HG02938 (cell line): ENCODE data around the gene EIF2D.

ENCODE experiments used
- ATAC-seq: cut with Tn5 transposase; IDR thresholded peaks from one replicate; pipeline ENCODE4 v1.9.1; 2021; ENCODE audit warnings: mild to moderate bottlenecking, moderate library complexity; ENCODE audit not compliant: unreplicated experiment

EIF2D gene

DNA sequence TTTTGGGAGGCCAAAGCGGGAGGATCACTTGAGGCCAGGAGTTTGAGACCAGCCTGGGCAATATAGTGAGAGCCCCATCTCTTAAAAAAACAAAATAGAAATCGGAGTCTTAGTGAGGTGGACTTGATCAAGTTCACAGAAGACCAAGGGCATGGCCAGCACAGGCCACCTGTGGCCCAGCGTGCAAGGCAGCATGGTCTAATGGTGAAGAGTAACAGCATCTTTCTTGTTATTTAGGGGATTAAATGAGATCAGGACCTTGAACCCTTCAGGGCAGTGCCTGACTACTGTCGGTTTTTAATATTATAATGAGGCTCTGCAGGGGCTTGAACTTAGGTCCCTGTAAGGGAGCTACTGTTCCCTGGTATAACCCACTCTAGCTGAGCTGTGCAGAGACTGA is 38.5 kb downstream of the EIF2D start:
- no peak for ATAC-seq

DNA sequence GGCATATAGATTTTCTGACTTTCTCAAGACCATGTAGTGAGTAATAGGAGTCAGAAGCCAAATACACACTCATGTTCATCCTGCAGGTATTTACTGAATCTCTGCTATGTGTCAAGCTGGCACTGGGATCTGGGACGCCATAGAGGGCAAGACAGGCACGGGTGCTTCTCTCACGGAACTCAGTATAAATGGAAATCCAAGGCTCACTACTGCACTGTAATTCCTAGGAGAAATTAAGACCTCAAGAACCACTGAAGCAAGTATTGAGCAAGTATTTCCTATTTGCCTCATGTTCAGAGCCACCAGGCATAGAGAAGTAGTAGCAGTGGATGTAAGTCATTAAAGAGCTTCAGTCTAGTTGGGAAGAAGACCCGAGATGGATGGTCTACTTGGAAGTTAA is 38.9 kb downstream of the EIF2D start:
- ATAC-seq: no peak

DNA sequence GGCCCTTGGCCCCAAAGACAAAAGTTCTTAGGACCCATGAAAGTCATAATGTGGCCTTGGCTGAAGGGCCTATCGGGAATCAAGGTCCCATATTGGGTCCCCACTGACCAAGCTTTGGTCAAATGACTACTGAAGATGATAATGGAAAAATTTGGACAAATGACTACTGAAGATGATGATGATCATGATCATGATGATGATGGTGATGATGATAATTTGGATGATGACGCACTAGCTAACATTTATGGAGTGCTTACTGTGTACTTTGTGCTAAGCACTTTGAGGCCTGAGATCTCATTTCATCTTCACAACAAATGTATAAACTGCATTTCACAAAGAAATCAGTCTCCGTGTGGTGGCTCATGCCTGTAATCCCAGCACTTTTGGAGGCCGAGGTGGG is 39.4 kb downstream of the EIF2D start:
- no peak for ATAC-seq

DNA sequence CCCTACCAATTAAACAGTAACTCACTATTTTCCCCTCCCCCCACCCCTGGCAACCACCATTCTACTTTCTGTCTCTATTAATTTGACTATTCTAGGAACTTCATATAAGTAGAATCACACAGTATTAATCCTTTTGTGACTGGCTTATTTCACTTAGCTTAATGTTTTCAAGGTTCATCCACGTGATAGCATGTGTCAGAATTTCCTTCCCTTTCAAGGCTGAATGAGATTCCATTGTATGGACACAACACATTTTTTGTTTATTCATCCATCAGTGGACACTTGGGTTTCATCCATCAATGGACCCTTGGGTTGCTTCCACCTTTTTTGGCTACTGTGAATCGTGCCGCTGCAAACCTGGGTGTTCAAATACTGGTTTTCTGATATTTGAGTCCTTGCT is 41.7 kb downstream of the EIF2D start:
- no peak for ATAC-seq

DNA sequence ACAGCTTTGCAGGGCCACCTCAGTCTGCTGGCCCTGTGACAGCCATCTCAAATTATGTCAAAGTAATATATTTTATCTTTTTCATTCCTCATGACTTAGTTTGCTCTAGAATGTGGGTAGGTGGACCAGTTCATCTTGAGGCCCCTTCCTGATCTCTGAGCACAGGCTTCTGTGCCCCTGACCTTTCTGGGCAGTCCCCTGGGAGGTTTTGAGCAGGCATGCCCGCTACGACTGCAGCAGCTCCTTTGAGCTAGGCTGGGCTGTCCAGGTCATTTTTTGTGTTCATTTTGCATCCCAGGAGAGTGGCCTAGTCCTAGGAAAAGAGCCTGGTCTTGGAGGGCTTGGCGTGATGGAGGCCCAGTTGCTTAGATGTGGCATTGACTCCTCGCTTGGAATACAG is 42.7 kb downstream of the EIF2D start:
- ATAC-seq: no peak

DNA sequence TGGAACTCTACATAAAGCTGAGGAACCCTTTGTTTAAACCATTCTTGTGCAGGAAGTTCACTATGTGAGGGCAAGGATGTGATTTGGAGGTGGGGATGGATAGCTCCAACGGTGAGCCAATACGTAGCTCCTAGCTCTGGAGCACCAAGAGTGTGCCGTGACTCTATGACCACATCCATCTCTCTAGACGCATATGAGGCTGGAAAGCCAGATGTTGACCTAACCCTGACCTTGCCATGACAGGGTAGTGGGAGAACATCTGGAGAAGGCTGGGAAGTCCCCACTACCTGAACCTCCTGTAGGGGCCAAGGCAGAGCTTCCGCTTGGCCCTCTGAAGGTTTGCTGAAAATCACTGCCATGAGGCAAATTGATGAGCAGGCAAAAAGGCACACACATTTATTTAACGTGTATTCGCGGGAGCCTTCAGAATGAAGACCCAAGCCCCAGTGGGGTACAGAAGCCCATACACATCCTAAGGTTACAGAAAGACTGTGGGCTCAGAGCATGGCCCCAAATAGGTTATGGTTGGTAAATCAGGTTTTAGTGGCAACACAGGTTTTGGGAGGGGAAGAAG is 43.4 kb downstream of the EIF2D start:
- no peak for ATAC-seq

DNA sequence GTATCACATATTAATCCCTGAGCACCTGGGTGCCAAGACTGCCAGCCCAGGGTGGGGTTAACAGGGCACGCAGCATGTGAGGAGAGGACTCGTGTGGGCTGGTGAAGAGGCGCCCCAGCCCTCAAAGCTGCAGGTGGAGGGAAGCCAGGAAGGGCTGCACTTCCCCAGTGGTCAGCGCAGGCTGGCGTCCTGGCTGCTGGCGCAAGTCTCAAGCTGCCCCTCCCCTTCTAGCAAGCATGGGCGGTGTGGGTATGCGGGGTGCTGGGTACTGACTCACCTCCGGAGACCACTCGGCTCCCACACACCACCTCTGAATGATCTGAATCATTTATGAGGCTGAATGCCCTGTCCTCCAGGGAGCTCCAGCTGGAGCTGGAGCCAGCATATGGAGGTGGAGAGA is 44.0 kb downstream of the EIF2D start:
- no peak for ATAC-seq

DNA sequence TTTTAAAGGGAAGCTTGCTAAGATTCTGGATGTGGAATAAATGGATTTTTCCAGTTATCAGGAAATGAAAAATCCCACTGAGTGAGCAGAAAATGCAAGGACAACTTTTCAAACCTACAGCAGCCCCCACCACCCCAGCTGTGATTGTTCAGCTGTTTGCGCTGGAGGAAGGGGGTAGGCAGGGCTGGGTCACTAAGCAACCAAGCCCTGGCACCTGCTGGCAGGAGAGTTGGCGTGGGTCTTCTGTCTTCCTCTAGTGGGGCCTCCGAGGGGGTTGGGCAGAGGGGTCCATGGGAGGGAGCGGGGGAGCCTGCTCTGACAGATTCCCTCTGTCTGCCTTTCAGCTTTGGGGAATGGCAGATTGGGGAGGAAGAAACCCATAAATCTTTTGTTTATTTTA is 45.3 kb downstream of the EIF2D start:
- ATAC-seq: no peak

DNA sequence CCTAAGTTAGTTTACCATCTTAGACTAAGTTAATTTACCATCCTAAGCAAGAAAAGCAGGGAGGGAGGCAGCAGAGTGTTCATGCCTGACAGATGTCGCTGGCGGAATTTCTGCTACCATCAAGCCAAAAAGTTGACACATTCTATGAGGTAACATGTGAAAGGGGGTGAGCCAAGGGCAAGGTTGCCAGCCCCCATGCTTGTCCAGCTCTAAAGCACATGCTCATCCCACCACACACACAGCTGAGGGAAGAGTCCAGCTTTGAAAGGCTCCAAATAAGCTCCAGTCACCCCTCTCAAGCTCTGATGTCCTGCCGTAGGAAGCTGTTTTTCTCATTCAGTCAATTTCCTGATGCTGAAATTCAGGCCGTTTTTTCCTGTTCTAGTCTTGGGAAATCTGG is 46.3 kb downstream of the EIF2D start:
- ATAC-seq: no peak

DNA sequence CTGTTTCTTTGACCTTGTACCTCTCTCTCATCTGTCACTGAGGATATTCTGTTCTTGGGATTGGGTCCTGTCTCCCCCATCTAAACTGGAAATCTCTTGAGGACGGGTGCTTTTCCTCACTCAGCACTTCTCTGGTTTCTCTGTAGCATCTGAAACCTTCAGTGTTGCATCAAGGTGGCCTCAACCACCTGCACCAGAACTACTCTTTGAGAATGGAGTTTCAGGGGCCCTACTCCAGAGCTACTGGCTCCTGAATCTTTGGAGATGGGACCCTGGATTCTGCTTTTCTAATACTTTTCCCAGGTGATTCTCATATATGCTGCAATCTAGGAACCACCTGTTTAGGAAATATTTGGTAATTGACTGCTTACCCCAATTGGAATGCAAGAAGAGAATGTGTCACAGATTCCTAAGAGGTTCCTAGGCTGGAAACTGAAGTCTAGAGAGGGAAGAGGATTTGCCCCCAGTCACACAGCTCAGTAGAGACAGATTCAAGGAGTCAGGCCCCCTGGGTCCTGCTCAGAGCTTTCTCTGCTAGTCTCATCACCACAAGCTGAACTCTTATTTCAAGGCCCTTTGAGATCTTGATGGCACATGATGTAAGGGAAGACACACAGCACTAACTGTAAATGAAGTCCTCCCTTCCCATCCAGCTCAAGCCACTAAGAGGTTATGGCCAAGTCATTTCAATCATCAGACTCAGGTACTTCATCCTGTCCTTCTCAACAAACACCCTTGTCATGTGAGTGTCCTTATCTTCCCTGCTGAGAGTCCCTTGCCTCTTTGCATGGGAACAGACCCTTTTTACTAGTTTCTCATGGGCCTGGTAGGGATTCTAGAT is 48.7 kb downstream of the EIF2D start:
- peak; percentile 21 for ATAC-seq

DNA sequence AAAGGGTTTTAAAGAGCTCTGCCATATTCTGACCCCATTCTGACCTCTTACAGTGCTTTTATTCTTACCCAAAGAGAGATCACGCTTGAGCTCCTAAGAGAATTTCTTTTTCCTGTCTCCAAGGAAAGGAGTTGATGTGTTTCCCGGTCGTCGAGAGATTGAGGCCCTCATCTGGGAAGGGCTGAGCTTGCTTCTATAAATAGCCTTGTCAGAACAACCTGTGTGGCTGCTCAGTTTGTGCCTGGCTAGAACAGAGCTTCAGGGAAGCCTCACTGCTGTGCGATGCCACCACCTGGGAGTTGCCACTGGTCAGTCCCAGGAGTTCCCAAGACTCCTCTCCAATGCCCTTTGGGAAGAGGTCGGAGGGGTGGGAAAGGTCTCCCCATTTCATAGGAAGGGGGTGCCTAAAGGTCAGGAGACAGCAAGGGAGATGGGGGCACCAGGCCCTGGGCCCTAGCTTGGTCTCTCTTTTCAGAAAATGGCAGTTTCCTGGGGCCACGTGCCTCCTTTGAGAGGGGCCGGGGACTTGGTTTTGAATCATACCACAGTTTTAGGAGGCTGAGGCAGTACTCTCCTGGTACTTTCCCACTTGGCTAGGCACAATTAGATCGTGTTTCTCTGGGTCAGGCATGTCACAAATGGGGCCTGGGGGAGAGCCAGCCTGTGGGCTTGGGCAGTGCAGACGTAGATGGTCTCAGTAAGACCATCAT is 52.1 kb downstream of the EIF2D start:
- no peak for ATAC-seq

DNA sequence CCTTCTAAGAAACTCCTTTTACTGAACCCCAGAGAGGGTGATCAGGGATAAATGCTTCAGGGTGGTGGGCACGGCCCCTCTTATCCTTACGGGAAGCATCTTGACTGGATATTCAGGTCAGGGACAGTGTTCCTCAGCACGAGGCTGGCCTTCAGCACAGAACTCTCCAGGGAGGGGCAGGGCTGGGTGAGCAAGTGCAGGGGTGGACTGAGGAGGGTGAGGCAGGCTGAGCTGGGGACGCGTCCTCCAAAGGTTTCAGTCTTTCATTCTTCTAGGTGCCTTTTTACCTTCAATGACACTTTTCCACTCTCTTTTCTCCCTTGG is 52.6 kb downstream of the EIF2D start:
- no peak for ATAC-seq

DNA sequence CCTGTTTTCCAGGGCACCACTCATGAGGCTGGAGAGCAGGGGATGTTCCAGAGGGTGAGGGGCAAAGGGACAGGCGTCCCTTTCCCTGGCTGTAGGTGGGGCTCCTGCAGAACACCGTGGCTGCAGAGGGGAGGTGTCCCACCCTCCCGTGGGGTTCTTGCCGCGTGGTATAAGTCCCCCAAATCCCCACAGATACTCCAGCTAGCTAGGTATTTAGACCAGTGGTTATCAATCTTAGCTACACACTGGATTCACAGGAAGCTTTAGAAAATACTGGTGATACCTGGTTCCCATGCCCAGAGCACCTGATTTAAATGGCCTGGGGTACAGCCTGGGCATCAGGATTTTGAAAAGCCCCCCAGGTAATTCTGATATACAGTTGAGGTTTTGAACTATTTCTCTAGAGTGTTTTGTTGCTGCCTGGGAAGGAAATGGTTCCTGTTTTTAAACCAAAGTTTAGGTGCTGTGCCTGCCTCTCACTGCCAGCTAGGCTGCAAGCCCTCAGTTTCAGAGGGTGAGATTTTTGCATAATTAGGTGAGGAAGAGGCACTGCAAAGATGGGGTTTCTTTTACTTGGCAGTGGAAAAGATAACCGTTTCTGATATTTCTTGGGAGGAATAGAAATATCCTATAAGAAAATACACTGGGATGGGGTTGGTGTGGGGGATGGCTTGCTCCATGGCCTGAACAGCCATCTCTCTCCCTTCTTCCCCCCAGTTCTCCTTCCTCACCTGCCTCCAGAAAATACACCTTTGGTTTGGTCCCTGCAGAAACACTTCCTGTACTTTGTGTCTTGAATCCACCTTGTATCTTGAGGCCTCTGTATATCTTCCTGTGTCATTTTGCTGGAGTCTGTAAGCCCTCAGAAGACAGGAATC is 53.2 kb downstream of the EIF2D start:
- no peak for ATAC-seq

DNA sequence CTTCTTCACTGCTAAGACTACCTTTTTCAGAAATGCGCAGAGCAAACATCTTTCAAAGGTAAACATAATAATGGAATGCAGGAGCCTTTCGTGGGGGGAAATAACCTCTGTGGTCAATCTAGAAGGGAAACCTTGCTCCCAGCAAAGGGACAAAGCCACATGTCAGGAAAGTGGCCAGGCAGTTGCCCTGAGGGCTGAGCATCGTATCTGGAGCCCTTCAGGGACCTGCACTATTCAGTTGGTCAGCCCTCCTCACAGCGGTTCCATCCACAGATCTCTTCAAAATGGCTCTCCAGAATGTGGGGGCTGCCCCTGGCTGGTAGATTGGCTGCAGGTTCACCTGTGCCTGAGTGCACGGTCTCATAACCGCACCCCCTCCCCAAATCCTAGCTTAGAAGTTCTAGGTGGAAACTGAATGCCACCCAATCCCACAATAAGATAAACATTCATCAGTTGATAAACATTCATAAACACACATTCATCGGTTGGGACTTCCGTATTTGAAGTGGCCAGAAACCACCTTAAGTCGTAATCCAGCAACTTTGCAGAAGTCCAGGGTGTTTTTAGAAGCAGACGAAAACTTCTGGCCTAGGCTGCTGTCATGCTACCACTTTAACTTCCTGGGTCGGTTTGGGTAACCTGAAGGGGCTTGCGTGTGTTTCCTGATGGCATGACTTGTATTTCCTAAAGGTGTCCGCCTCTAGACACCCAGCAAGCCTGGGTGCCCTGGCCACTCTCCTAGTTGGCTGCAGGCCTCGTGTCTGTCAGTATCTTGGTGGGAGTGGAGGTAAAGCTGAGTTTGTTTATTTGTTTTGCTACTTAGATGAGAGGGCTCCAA is 54.4 kb downstream of the EIF2D start:
- ATAC-seq: no peak

DNA sequence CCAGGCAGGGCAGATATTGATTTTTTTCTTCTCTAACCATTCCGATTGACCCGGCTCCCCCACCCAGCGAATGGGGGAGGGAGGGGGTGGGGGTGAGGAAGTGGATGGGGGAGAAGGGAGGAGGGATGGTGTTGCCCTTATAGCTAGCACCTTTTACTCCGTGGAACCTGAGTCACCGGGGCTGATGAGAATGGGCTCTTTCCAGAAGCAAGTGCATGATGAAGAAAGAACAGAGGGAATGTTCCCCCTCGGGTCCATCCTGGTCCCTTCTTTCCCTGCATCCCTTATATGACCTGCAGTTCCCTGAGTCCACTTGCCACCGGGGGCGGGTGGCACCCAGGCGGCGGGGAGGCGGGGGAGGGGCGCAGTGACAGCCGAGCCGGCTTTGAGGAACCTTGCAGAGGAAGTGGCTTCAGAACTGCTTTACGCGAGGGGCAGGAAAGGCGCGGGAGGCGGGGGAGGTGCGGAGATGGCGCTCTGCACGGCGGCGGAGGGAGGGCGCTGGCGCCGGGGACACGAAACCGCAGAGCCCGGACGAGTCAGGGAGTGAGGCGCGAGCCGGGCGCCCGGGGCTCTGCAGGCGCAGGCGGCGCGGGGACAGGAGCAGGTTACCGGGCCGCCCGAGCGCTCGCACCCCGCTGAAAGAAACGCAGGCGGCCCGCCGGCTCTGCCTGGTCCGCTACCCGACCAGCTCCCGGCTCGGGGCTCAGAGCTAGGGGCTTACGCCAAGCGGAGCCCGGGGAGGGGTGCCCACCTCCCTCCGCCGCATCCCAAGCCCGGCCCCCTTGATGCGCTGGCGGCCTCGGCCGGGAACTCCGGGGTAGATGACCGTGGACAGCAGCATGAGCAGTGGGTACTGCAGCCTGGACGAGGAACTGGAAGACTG is 55.3 kb downstream of the EIF2D start:
- peak; percentile 42 for ATAC-seq

DNA sequence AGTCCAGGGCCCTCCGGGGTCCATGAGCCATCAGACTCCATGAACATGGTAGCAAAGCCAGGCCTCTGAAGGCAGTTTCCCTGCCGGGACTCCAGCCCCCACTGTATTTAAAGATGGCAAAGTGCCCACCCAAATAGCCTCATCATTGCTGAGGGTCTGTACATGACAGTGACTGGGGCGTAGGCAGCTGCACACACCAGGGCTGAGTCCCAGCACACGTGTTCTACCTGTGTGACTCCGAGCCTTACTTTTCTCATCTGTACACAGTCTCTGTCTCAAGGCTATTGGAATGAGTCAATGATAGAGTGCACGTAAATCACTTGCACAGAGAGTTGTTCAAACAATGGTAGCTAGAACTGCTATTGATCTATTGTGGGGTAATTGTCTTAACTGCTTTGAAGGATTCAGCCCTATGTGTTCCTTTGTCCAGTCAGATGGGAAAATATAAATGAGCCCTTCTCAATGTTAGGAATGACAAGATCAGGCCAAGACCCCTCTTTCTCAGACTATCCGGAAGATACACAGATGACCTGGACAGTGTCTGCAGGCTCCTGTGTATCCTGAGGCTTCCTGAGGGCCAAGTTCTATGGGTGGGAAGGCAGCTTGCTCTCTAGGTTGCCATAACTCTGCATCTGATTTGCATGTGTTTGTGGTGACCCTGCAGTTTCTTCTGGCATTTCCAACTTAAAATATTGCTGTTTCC is 56.1 kb downstream of the EIF2D start:
- ATAC-seq: no peak

DNA sequence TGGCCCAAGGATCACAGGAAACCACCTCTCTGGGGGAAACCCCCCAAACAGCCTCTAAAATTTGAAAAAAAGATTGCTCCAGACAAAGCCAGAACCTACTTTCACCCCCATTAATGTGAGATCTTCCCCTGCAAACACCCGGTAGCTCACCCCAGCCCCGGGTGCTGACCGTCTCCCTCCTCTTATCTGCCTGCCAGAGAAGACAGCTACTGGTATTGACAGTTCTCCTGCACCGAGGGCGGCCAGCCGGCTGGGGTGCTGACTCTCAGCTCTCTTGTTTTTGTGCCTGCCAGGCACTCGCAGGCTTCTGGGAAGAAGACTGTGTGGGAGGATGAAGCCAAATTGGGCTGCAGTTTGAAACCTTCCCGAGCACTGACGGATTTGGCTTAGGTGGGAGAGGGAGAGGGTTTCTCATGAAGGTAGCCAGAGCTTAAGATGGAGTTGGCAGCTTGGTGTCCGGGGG is 56.8 kb downstream of the EIF2D start:
- no peak for ATAC-seq

DNA sequence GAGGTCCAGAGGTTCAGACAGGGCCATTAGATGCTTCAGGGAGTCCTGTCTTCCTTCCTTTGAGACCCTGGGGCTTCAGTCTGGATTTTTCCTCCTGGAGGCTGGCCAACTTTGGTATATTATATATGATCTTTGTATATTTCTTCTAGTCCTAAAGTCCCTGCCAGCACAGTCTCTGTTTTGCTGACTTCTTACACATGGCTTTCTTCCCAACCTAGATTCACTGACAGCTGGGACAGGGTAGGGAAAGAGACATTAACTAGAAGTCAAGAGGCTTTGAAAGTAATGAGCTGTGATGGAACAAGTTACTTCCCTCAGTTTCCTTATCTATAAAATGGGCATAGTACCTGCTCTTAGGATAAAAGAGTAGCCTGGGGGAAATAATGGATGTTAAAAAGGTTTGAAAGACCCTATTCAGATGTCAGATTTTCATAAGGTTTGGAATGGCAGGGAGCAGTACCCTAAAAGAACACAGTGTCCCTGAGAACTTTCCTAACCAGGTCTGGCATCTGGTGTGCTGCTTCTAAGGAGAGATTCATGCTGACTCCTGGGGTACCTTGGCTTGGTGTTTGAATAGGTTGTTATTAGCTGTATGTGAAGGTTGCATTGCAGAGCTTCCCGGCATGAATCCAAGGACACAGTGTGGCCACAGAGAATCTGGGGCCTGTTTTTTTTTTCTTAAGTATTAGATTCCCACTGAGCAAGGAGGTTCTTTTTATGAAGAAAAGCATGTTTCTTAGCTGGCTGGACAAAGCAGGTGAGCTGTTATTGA is 57.4 kb downstream of the EIF2D start:
- no peak for ATAC-seq
